Spleen (tissue), 7 donors: ENCODE data around the gene LEUTX.

Experiments used
- CTCF ChIP-seq, 11 experiments: fragments of 200-600 bp in 7 of 11; fragments of 450-650 bp in 4 of 11; sonication (generic) in 4 of 11; IDR thresholded peaks in 8 of 11; conservative IDR thresholded peaks in 3 of 11; 1 replicate in 7 of 11; 2 replicates in 4 of 11; pipeline versions ENCODE4 v1.4.0 to v1.8.0; 2016 to 2021; ENCODE audit warnings: antibody characterized with exemption in 11 of 11, inconsistent platforms in 4 of 11, mild to moderate bottlenecking in 1 of 11
- POLR2A ChIP-seq, 3 donors: fragments of 450-650 bp; IDR thresholded peaks; one replicate each; pipeline ENCODE4 v1.5.1; 2017; ENCODE audit warnings: antibody characterized with exemption in 3 of 3, mild to moderate bottlenecking in 1 of 3
- donor health status: DM: no; HTN: no; CAD: no; lungs with moderate emphysema.
- donor health status: DM: no; HTN: no; CAD: no.
- donor health status: DM: no; HTN: no; CAD: no.

DNA sequence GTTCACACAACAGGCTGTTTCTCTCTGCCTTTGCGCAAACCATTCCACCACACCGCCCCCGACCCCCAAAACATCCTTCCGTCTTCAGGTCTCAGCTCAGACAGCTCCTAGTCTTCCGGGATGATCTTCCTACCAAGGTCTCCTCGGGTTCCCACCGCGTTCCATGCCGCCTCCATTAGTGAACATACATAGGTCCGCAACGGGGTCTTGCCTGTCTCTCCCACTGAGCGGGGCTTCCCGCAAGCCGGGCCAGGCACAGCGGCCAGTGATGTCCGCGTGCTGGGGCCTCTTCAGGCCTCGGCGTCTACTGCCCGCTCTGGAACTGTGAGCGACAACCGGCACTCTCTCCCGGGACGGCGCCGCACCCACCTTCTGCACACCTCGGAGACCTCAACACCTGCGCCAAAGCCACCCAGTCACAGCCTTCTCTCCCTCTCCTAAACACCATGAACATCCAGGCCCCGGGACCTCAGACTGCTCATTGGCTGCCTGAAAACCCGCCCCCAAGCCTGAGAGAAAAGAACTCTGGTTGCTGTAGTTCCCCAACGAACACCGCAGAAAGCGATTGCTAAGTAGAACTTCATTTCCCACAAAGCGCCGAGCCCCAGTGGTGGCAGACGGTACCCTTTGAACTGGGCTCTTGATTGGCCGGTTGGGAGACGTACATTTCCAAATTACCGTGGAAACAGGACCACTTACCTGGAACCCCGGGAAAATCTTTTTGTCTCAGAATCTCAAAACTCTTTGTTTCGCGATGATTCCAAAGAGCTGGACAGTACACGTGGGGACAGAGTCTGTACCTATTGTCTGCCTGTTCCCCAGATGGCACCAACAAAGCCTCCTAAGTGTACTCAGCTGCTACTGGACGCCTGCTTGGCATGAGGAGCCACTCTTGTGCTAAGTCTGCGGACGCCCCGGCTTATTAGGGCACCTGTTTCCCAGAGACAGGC lies 45.8 kb downstream of the LEUTX start:
- TF ChIP-seq CTCF (IDR thresholded peaks at IDR 0.05 in 8 of 11, conservative IDR thresholded peaks at IDR 0.05 in 3 of 11) (peak in 1 of 11 experiments; percentile 32), POLR2A (IDR thresholded peaks at IDR 0.05) (no peak)
